Inflammatory macrophage (primary cell): ENCODE data around the gene NR3C1.
A peak's percentile ranks its signal among the peaks of the same experiment; 100 is the strongest.

ENCODE experiments used
- DNase-seq, 2 donors: peaks; one replicate each; pipeline ENCODE4 v3.0.0-alpha.2; 2020 to 2022

Gene NR3C1

DNA sequence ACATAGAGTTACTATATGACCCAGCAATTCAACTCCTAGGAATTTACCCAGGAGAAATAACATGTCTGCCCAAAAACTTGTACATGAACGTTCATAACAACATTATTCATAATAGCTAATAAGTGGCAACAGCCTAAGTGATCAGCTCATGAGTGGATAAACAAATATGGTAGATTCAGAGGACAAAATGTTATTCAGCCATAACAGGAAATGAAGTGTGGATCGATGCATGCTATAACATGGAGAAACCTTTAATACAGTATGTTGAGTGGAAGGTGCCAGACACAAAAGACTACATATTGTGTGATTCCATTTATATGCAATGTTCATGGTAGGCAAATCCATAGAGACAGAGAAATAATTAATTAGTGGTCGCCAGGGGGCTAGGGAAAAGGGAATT, 22.3 kb upstream of the NR3C1 start:
- no peak for DNase-seq

- DNase-seq = no peak
Measured at GRCh38 chr5:143418140-143418866, 14.8 kb upstream of the NR3C1 start.

DNA sequence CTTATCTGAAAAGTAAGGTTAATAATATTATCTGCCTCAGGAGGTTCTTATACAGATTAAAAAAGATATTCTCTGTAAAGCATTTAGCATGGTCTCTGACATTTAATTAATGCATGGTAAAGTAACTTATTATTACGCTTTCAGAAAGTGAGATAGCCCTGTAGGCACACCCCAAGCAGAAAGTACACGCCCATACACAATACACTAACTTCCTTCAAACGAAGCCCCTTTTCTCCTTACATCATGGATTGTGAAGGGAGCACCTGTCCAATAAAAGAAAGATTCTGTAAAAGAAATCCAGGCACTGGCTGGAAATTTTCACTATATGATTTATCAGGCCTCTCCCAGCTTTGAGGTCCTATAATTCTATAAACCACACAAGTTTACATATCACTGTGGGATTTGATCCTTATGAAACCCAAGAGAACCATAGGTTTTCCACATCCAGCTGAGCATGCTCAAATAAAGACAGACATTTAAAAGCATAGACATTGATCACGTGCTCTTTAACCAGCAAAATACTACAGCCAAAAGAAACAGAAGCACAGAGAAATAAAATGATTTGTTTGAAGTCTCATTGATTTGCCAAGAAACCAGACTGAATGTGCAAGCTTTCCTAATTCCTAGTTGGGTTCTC, 14.1 kb upstream of the NR3C1 start:
- DNase-seq = no peak

DNA sequence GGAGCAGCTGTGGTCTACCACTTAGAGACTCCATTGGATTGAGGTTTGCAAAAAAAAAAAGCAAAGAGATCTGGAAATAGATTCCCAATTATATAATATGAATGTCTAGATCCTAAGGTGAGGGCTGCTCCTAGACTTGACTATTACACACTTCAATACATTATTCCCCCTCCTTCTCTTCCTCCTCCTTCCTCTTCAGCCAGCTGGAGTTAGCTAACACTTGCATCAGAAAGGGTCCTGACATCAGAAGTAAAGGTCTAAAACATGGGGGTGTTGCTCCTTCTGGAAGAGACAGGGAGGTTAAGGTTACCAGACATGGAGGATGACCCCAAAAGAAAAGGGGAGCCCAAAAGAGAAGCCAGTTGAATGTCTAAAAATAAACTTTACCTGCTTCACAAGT, 12.9 kb upstream of the NR3C1 start:
- no peak for DNase-seq

GRCh38 chr5:143413958-143414669, 10.6 kb upstream of the NR3C1 start:
- DNase-seq = no peak

GRCh38 chr5:143412661-143413342, 9.3 kb upstream of the NR3C1 start:
- DNase-seq = no peak

- no peak for DNase-seq
Measured at GRCh38 chr5:143409926-143410325, 6.4 kb upstream of the NR3C1 start.

DNA sequence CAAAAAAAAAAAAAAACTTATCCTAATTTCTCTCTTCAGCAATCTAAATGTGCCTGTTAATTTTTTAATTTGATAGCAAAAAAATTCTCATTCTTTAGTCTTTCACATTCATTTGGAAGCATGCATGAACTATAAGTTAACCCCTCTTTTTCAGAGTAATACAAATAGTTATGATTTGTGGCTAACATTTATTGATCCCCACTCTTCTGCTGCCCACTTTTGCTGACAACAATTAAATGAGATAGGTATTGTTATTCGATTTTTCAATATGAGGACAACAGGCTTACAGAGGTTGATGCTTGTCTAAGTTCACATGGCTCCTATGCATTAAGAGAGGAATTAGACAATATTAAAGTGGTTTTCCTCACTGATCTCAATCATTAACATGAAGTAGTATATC, 2.9 kb upstream of the NR3C1 start:
- no peak for DNase-seq

DNA sequence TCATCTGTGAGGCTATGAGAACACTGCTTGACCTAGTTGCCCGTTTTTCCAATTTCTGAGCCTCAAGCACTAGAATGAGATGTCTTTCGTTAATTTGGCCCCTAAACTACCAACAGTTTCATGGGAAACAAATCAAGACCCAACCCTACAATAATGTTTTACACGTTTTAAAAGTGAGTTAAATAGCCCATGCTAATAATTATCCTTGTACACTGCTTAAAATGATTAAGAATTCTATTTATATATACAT, 2.3 kb upstream of the NR3C1 start:
- DNase-seq = no peak

DNA sequence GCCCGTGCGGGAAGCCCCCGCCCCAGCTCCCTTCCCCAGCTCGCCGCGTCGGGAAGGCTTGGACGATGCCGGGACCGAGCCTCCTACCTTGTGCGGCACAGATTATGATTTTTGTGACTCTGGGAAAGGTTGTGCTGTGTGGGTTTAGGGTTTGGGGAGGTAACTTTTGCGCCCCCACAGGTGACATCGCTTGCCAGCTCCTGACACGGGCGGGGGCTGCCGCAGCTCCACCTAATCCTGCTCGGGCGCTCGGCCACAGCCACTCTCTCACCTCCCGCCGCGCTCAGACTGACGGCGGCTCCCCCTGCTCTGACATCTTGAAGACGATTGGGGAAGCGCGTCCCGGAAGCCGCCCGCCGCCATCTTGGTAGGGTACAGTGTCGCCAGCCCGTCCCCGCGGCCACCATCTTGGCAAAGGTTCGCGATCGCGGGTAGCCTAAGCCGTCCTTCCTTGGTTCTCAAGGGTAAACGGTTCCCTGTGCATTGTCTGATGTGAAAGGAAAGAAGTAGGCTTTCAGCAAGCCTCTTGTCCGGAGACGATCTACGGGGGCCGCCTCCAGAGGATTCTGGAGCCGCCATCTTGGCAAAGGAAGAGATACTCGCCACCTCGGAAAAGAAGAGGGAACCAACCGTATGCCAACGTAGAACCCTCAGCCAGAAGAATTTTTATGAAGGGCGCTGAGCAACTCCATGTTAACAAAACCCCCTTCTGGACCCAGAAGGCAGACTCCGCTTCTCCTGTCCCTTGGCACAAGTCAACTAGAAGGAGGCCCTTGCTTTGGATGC, 1.8 kb upstream of the NR3C1 start:
- peak; percentile 74 to 81 for DNase-seq

DNA sequence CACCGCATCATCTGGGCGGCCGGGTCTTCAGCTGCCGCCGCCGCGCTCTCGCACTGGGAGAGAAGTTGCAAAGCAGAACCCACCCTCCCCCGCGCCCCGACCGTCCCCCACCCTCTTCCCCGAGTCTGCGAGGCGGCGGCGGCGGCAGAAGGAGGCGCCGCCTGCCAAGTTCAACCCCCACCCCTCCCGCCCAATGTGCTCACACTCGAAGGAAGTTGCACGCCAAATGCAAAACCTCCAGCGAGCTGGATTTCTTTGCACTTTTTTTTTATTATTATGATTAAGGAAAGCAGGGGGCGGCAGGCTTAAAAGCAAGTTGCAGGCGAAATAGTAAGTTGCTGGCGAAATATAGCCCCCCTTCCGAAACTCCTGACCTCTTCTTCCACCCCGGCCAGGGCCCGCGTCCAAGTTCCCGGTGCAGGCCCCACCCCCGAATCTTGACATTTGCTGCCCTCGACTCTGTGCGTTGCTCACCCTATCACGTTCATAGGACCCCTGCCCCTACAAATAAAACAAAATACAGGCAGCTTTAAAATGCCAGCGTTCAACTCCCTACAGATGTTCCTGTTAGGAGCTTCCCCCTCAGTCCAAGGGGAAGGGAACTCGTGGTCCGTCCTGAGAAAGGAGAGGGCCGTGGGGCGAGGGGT, 1.1 kb upstream of the NR3C1 start:
- peak; percentile 86 to 87 for DNase-seq

DNA sequence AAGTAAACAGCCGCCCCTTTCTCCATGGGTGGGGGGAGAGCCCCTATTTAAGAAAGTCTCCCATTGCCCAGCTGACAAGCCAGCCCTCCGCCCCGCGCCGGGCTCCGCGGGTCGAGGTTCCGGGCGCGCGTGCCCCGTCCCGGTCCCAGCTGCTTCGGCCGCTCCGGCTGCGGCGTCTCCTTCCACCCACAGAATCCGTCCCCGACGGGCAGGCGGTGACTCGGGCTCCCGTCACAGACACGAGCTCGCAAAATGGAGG, 223 bp downstream of the NR3C1 start:
- no peak for DNase-seq

- peak; percentile 58 to 75 for DNase-seq
Measured at GRCh38 chr5:143402553-143403333, 743 bp downstream of the NR3C1 start.

DNA sequence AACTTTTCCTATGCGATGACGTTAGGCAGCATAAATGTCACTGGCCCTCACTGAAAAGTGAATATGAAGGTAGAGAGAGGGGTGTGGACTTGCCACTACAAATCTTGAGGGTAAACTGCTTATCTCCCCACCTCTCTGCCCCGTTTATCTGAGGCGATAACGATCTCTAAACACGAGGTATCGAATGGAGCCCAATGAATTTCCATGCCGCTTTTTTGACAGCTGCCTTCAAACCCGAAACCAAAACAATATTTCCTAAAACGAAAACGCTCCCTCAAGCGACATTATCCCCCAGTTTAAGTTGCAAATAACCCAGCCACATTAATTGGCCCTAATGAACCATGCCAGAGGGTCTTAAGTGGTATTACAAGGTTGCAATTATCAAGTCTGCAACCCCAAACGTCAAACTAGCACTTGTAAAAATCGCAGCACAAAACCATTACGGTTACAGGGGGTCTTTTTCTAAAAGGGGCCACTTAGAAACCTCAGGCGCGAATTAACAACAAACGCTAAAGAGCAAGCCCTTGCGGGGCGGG, 1.4 kb downstream of the NR3C1 start:
- peak in 1 of 2 donors; percentile 5 for DNase-seq

DNA sequence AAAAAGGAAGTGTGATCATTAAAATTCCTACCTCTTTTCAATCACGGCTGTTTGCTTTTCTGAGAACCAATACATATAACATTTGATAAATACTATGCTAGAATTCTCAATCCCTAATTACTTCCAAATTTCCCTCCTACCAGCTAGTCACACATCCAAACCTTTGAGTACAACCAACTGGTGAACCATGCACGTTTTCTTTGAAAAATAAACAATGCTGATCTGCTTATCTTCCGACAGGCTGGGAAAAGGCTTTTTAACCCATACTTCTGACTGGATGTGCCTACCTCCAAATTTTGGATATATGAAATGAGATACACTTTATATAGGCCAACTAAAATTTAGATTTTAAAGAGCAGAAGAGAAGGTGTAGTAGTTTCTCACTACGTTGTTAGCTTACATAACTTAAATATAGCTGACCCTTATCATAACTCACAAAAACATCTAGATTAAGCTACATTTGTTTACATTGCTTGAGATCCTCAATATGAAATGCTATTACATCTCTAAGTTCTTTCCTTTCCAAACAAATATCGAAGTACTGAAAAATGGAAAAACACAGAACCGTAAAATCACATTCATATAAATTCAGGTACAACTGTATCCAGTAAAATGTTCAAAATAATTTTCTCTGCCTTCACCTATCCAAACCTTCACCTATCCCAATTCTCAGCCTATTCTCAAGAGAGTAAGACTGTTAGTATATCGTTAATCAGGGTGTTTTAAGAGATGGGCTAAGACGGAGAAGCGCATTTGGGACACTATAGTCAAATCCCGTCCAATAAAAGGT, 2.1 kb downstream of the NR3C1 start:
- no peak for DNase-seq

GRCh38 chr5:143400541-143401226, 2.8 kb downstream of the NR3C1 start:
- DNase-seq = no peak

DNA sequence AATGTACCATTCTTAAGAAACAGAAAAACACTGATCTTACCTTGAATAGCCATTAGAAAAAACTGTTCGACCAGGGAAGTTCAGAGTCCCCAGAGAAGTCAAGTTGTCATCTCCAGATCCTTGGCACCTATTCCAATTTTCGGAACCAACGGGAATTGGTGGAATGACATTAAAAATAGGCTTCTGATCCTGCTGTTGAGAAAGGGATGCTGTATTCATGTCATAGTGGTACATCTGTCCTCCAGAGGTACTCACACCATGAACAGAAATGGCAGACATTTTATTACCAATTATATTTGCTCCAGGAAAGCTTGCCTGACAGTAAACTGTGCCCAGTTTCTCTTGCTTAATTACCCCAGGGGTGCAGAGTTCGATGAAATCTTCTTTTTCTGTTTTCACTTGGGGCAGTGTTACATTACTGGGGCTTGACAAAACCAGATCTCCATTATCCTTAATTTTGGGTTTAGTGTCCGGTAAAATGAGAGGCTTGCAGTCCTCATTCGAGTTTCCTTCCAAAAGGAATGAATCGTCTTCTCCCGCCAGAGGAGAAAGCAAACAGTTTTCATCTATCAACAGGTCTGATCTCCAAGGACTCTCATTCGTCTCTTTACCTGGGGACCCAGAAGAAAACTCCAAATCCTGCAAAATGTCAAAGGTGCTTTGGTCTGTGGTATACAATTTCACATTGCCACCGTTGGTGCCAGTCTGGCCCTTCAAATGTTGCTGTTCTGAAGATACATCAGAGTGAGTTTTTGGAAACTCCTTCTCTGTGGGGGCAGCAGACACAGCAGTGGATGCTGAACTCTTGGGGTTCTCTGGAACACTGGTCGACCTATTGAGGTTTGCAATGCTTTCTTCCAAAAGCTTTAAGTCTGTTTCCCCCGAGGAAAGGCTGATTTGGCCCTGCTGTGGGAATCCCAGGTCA, 3.6 kb downstream of the NR3C1 start:
- no peak for DNase-seq

- no peak for DNase-seq
Measured at GRCh38 chr5:143398451-143399237, 4.8 kb downstream of the NR3C1 start.
